GM21619 (cell line): ENCODE results near the gene IFIT5.
"Not testable (repeated sequence)": the region's sequence is repeated elsewhere in the genome, so short reads cannot be mapped to it uniquely, and the experiment has no call there.

Source experiments
- ATAC-seq: cut with Tn5 transposase; IDR thresholded peaks from one replicate; pipeline ENCODE4 v1.9.1; 2021; ENCODE audit not compliant: unreplicated experiment

Gene IFIT5

DNA sequence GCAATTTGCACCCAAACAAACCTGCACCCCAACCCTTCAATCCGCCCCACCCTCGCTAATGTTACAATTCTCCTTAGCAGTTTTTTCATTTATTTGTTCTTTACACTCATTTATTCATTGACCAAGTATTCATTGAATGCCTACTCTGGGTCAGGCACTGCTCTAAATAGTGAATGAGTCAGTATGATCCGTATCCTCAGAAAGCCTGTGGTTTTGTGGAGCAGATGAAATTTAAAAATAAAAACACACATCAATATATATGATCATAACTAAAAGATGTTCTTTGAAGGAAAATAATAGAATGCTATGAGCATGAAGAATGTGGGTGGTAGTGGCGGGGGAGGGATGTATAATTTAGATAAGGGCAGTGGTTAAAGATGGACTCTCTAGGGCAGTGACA lies 13.3 kb downstream of the IFIT5 start:
- no peak for ATAC-seq

- no peak for ATAC-seq
Measured at GRCh38 chr10:89428877-89429276, 14.5 kb downstream of the IFIT5 start.

DNA sequence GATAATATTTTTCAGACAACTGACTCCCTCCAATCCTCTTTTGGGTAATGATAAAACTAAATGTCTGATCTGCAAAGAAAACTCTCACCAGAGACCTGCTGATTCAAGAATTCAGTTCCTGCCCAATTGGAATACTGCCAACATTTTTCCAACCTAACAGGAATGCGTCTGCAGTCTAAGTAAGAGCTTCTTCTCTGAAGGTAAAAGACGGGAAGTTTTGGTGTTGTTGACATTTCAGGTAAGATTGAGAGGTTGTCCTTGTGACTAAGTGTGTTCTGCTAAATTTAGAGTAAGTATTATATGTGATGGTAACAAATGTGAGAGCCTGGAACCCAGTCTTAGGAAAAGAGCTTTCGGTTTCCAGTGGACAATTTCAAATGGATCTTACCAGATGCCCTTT lies 17.6 kb downstream of the IFIT5 start:
- no peak for ATAC-seq

DNA sequence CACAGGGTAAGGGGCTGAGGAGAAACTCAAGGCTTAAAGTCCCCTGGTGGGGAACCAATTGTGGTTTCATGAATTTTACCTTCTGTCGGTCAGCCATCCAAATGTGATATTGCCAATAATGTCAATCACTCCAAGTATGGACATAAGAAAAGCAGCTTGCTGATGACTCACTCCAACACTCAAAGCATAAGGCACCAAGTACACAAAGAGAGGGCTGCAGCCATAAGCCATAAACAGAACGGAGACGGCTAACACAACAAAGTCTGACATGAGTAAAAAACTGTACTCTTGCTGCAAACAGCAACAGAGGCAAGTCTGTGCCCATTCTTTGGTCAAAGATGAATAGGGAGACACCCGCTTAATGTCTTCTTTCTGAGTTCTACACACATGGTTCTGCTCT lies 24.2 kb downstream of the IFIT5 start:
- ATAC-seq, result no peak

- no peak for ATAC-seq
Measured at GRCh38 chr10:89440226-89441009, 26.1 kb downstream of the IFIT5 start.

DNA sequence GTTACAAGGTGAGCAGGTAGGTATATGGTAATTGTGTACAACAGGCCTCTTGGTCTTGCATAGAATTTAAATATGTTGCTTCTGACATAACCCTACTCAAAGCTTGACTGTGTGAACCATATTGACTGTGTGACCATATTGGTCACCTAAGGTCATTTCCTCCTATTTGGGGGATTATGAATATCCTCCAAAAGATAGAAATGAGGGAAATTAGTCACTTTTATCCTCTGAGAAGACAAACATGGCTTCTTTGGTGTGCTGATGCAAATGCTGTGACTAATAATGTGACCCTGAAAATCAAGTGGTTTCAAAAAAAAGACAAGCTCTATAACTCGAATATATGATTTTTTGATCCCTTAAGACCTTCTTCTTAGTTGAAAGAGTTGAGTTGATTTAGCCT lies 27.9 kb downstream of the IFIT5 start:
- ATAC-seq, result no peak

DNA sequence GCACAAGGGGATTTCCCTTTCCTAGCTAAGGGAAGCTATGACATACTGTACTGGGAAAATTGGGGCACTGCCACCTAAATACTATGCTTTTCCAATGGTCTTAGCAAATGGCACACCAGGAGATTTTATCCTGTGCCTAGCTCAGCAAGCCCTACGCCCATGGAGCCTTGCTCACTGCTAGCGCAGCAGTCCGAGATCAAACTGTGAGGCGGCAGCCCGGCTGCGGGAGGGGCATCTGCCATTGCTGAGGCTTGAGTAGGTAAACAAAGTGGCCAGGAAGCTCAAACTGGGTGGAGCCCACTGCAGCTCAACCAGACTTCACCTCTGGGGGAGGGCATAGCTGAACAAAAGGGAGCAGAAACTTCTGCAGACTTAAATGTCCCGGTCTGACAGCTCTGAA lies 30.5 kb downstream of the IFIT5 start:
- not testable (repeated sequence) for ATAC-seq

DNA sequence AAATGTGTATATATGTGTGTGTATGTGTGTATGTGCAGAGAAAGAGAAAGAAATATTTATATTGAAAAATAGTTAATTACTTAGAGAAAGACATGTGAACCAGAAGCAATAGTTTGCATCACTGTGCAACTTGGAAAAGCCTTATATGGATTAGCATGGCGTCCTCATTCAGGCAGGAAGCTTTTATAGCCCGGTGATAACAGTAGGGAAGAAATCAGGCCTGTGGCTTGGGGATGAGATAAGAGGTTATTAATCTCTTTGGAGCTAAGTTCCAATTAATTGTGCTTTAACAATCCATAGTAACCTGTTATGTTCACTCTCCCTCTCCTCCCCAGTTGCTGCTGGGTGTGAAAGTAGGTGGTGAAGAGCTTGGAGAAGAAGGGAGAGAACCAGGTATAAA lies 36.5 kb downstream of the IFIT5 start:
- no peak for ATAC-seq

DNA sequence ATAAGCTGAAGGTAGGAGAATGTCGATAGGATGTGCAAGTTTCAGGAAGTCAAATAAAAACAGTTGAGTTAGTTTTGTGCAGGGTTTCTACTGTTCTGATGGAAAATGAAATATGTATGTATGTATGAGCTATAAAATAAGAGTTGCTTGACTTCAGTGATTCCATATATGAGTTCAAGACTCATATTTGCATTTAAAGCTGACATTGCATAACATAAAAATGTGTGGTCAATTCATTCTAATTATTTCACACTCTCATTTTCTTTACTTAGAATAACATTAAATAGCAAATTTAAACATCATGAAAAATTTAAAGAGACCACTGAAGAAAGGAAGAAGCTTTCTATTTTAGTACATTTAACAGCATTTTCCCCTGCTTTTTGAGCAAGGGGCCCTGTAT lies 37.8 kb downstream of the IFIT5 start:
- no peak for ATAC-seq

- no peak for ATAC-seq
Measured at GRCh38 chr10:89454561-89455347, 40.4 kb downstream of the IFIT5 start.

GRCh38 chr10:89458291-89458690 lies 43.9 kb downstream of the IFIT5 start:
- no peak for ATAC-seq

DNA sequence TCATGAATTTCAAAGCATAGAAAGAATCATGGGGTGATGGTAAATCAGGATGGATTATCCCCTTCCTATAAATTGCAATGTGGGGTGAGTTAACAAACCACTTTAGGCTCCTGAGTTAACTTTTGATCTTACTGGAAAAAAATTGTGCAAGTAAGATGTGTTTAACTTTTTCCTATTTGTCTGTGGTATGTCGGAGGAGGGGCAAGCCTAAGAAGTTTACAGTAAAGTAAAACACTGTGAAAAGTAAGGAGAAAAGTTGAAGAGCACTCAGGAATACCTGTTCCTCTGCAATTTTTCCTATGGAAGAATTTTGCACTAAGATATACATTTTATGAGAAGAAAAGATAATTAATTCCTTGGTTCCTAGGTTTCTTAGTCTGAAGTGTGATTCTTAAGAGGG lies 44.4 kb downstream of the IFIT5 start:
- ATAC-seq, result no peak

DNA sequence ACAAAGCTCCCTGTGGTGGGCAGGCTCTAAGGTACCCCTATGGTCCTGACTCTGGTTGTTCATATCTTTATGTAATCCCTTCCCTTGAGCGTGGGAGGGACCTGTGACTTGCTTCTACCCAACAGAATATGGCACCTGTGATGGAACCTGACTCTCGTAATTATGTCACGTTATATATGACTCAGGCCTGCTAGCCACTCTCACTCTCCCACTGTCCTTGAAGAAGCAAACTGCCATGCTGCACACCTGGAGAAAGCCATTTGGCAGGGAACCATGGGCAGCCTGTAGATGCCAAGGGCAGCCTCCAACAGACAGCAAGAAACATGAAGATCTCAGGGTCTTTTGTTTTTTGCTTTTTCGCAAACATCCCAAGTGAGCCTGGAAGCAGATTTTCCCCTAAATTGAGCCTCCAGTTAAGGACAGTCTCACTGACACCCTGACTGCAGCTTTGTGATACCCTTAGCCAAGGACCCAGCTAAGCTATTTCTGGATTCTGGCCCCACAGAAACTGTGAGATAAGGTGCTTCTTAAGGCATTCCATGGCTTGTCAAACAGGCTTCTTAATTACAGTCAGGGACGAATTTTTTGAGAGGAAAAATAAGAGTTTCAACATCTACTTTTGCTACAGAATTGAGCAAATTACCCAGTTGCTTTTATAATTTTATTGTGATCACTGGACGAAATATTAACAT lies 49.6 kb downstream of the IFIT5 start:
- ATAC-seq, result no peak

DNA sequence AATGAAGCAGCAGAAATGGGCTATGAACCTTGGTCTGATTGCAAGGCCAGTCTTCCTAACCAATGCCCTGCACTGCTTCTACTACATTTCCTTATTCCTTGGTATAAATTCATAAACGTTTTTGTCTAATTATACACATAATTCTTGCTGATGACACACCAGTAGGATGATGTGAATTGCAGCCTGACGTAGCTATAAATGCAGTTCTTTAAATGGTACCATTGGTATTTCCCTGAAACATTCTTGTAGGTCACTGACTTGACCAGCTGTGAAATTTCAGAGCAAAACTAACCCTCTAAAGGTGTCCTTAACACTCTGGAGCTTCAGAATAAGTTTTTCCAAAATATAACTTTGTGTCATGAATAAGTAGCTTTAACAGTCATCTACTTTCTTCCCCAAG lies 50.8 kb downstream of the IFIT5 start:
- ATAC-seq, result no peak

GRCh38 chr10:89466599-89467035 lies 52.2 kb downstream of the IFIT5 start:
- ATAC-seq, result no peak

GRCh38 chr10:89468191-89468965 lies 54.0 kb downstream of the IFIT5 start:
- ATAC-seq, result no peak

DNA sequence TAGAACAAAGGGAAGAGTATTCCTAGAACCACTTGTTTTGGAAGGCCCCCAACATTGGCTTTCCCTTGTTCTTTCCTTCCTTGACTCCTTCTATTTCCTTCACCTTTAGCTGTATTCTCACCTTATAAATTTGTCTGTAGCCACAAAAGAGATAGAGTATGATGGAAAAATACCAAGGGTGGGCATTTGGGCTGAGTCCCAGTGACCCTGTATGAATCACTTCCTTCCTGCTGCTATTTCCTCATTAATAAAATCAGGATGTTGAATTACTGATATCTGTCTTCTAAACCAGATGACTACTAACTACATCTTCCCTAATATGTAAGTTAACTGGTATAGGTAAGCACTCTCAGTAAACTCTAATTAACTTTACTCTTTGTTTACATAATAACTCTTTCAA lies 55.1 kb downstream of the IFIT5 start:
- no peak for ATAC-seq
